ENCODE results near the gene KCNH1.
A peak's percentile ranks its signal among the peaks of the same experiment; 100 is the strongest.
"Not testable (repeated sequence)": the region's sequence is repeated elsewhere in the genome, so short reads cannot be mapped to it uniquely, and the experiment has no call there.

Gene KCNH1

DNA sequence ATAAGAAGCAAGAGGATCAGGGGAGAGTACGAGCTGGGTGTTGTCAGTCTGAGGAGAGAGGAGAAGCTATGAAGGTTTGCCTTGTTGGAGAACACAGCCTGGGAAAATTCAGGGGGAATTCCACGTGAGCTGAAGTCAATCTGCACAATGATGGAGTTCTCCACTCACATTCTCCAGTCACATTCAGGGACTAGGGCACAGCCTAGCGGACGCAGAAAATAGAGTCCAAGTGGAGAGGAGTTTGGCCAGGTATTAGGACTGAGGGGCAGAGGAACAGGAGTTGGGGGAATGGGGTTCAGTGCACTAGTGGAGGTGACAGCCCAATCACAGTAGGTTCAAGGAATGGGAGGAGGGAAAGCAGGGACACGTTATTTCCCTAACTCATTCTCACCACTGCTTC, 124.0 kb downstream of the KCNH1 start:
- Histone ChIP-seq H4K5ac (ENCODE audit: low read length) (no peak overlapping the region), H2BK15ac (replicated peaks; ENCODE audit: low read depth) (no peak overlapping the region), H3K4me2 (ENCODE audit: low read length) (no peak overlapping the region), H2BK120ac (ENCODE audit: low read depth, low read length) (no peak overlapping the region), H3K79me2 (ENCODE audit: control insufficient read depth, insufficient read depth, low read length) (no peaks in the 10 kb centered on the region), H3K27ac (ENCODE audit: low read depth, low read length) (no peak overlapping the region), H3K4me3 (ENCODE audit: low read length) (no peak overlapping the region), H3K23ac (ENCODE audit: low read length) (no peak overlapping the region), H4K8ac (ENCODE audit: low read depth, low read length) (no peak overlapping the region), H3K27me3 (ENCODE audit: insufficient read depth, low read length, poor library complexity) (no peaks in the 10 kb centered on the region), H2BK5ac (ENCODE audit: low read length) (no peak overlapping the region), H3K79me1 (ENCODE audit: low read length) (no peaks in the 10 kb centered on the region), H3K4me1 (ENCODE audit: control insufficient read depth, low read depth, low read length) (no peaks in the 10 kb centered on the region), H3K18ac (ENCODE audit: low read length) (no peak overlapping the region), H3K36me3 (ENCODE audit: control insufficient read depth, insufficient read depth, low read length) (no peaks in the 10 kb centered on the region), H3K56ac (ENCODE audit: low read length) (no peak overlapping the region), H3K9ac (ENCODE audit: low read length) (no peak overlapping the region), H2AK5ac (ENCODE audit: low read length) (no peak overlapping the region), H3K4ac (ENCODE audit: low read depth, low read length) (no peak overlapping the region)
- no CpG with 5 or more reads among the region's 5 CpGs for whole genome bisulfite sequencing (ENCODE audit: extremely low coverage, insufficient coverage, low lambda C conversion rate)
- DNase-seq = peak; percentile 8

DNA sequence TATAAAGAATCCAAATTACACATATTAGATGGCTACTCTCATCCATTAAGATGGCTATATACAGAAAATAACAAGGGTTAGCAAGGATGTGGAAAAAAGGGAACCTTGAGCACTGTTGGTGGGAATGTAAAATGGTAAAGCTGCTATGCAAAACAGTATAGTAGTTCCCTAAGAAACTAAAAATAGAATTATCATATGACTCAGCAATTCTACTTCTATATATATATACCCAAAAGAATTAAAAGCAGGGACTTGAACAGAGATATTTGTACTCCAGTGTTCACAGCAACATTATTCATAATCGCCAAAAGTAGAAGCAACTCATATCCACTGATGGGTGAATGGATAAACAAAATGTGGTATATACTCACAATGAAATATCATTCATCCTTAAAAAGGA, 126.1 kb downstream of the KCNH1 start:
- H3K27me3 ChIP-seq (ENCODE audit: insufficient read depth, low read length, poor library complexity) = no peaks in the 10 kb centered on the region
- no peaks in the 10 kb centered on the region for H3K36me3 ChIP-seq (ENCODE audit: control insufficient read depth, insufficient read depth, low read length)
- no peak for DNase-seq
- H3K4me1 ChIP-seq (ENCODE audit: control insufficient read depth, low read depth, low read length) = no peaks in the 10 kb centered on the region
- H4K5ac ChIP-seq (ENCODE audit: low read length) = no peak overlapping the region
- H3K9ac ChIP-seq (ENCODE audit: low read length) = no peak overlapping the region
- no peak overlapping the region for H2BK5ac ChIP-seq (ENCODE audit: low read length)
- H3K4me2 ChIP-seq (ENCODE audit: low read length) = no peak overlapping the region
- H4K8ac ChIP-seq (ENCODE audit: low read depth, low read length) = no peak overlapping the region
- no peak overlapping the region for H2AK5ac ChIP-seq (ENCODE audit: low read length)
- no peak overlapping the region for H3K56ac ChIP-seq (ENCODE audit: low read length)
- WGBS (ENCODE audit: extremely low coverage, insufficient coverage, low lambda C conversion rate) = no CpG with 5 or more reads among the region's 1 CpG
- no peaks in the 10 kb centered on the region for H3K79me1 ChIP-seq (ENCODE audit: low read length)
- no peaks in the 10 kb centered on the region for H3K79me2 ChIP-seq (ENCODE audit: control insufficient read depth, insufficient read depth, low read length)
- no peak overlapping the region for H2BK15ac ChIP-seq (replicated peaks; ENCODE audit: low read depth)
- no peak overlapping the region for H3K4me3 ChIP-seq (ENCODE audit: low read length)
- no peak overlapping the region for H3K4ac ChIP-seq (ENCODE audit: low read depth, low read length)
- H3K18ac ChIP-seq (ENCODE audit: low read length) = no peak overlapping the region
- no peak overlapping the region for H2BK120ac ChIP-seq (ENCODE audit: low read depth, low read length)
- H3K23ac ChIP-seq (ENCODE audit: low read length) = no peak overlapping the region
- H3K27ac ChIP-seq (ENCODE audit: low read depth, low read length) = no peak overlapping the region

DNA sequence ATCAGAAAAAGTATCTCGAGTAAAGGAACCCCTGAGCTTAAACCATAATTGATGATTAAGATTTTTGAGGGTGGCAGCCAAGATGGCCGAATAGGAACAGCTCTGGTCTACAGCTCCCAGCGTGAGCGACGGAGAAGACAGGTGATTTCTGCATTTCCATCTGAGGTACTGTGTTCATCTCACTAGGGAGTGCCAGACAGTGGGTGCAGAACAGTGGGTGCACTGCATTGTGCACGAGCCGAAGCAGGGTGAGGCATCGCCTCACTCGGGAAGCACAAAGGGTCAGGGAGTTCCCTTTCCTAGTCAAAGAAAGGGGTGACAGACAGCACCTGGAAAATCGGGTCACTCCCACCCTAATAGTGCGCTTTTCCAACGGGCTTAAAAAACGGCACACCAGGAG, 138.0 kb downstream of the KCNH1 start:
- H2BK15ac ChIP-seq (replicated peaks; ENCODE audit: low read depth); H3K56ac ChIP-seq (ENCODE audit: low read length); H3K79me1 ChIP-seq (ENCODE audit: low read length); H3K27ac ChIP-seq (ENCODE audit: low read depth, low read length); H4K5ac ChIP-seq (ENCODE audit: low read length); DNase-seq; H2AK5ac ChIP-seq (ENCODE audit: low read length); H2BK5ac ChIP-seq (ENCODE audit: low read length); H4K8ac ChIP-seq (ENCODE audit: low read depth, low read length); H3K4ac ChIP-seq (ENCODE audit: low read depth, low read length); H3K18ac ChIP-seq (ENCODE audit: low read length); H3K4me2 ChIP-seq (ENCODE audit: low read length); H3K23ac ChIP-seq (ENCODE audit: low read length); H3K4me1 ChIP-seq (ENCODE audit: control insufficient read depth, low read depth, low read length); H3K36me3 ChIP-seq (ENCODE audit: control insufficient read depth, insufficient read depth, low read length); H2BK120ac ChIP-seq (ENCODE audit: low read depth, low read length); H3K4me3 ChIP-seq (ENCODE audit: low read length); H3K79me2 ChIP-seq (ENCODE audit: control insufficient read depth, insufficient read depth, low read length); H3K9ac ChIP-seq (ENCODE audit: low read length); H3K27me3 ChIP-seq (ENCODE audit: insufficient read depth, low read length, poor library complexity): not testable (repeated sequence)
- WGBS (ENCODE audit: extremely low coverage, insufficient coverage, low lambda C conversion rate) = no CpG with 5 or more reads among the region's 13 CpGs

DNA sequence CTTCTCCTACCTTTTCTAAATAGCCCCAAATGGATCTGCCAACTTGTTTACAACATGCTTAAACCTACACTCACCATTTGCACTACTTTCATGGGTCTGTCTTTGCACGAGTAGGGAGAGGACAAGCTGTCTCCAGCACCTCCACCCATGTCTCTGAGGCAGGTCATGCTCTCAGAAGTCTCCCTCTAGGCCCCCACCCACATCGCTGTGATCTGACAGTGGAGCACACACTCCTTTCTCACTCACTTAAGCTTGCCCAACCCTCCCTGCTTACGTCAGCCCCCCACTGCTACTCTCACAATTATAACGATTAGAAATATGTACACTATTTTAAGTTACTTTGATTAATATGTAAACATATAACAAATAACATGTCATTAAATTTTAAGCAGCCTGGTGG, 141.1 kb downstream of the KCNH1 start:
- Histone ChIP-seq H2BK5ac (ENCODE audit: low read length) (no peak overlapping the region), H3K56ac (ENCODE audit: low read length) (no peak overlapping the region), H3K4ac (ENCODE audit: low read depth, low read length) (no peak overlapping the region), H3K9ac (ENCODE audit: low read length) (no peak overlapping the region), H3K4me3 (ENCODE audit: low read length) (no peak overlapping the region), H3K23ac (ENCODE audit: low read length) (no peak overlapping the region), H3K27me3 (ENCODE audit: insufficient read depth, low read length, poor library complexity) (no peaks in the 10 kb centered on the region), H2BK15ac (replicated peaks; ENCODE audit: low read depth) (no peak overlapping the region), H3K36me3 (ENCODE audit: control insufficient read depth, insufficient read depth, low read length) (no peaks in the 10 kb centered on the region), H4K5ac (ENCODE audit: low read length) (no peak overlapping the region), H3K27ac (ENCODE audit: low read depth, low read length) (no peak overlapping the region), H3K4me1 (ENCODE audit: control insufficient read depth, low read depth, low read length) (no peaks in the 10 kb centered on the region), H3K79me2 (ENCODE audit: control insufficient read depth, insufficient read depth, low read length) (no peaks in the 10 kb centered on the region), H2AK5ac (ENCODE audit: low read length) (no peak overlapping the region), H3K79me1 (ENCODE audit: low read length) (no peaks in the 10 kb centered on the region), H3K18ac (ENCODE audit: low read length) (no peak overlapping the region), H4K8ac (ENCODE audit: low read depth, low read length) (no peak overlapping the region), H2BK120ac (ENCODE audit: low read depth, low read length) (no peak overlapping the region), H3K4me2 (ENCODE audit: low read length) (no peak overlapping the region)
- no CpG with 5 or more reads among the region's 4 CpGs for WGBS (ENCODE audit: extremely low coverage, insufficient coverage, low lambda C conversion rate)
- no peak for DNase-seq

DNA sequence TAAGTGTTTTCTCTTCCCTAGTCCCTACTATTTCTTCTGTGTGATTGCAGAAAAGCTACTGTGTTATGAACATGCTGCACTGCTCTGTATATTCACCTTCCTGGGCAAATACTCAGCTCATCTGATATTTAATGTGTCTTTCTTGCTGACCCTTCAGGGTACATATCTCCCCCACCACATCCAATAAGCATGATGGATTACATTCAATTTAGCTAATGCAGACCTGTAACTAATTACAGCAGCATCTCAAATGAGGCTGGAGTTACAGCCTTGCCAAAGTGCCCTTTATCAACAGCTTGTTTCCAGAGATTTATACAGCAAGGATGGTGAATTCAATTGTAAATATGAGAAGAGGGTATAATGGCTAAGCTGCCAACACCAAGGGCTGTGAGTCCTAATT, 144.0 kb downstream of the KCNH1 start:
- Histone ChIP-seq H3K27ac (ENCODE audit: low read depth, low read length) (no peak overlapping the region), H3K4me2 (ENCODE audit: low read length) (no peak overlapping the region), H3K79me2 (ENCODE audit: control insufficient read depth, insufficient read depth, low read length) (no peaks in the 10 kb centered on the region), H3K4ac (ENCODE audit: low read depth, low read length) (no peak overlapping the region), H2BK5ac (ENCODE audit: low read length) (no peak overlapping the region), H3K9ac (ENCODE audit: low read length) (no peak overlapping the region), H4K5ac (ENCODE audit: low read length) (no peak overlapping the region), H3K79me1 (ENCODE audit: low read length) (no peaks in the 10 kb centered on the region), H3K4me1 (ENCODE audit: control insufficient read depth, low read depth, low read length) (no peaks in the 10 kb centered on the region), H2AK5ac (ENCODE audit: low read length) (no peak overlapping the region), H3K36me3 (ENCODE audit: control insufficient read depth, insufficient read depth, low read length) (no peaks in the 10 kb centered on the region), H2BK15ac (replicated peaks; ENCODE audit: low read depth) (no peak overlapping the region), H3K27me3 (ENCODE audit: insufficient read depth, low read length, poor library complexity) (no peaks in the 10 kb centered on the region), H3K56ac (ENCODE audit: low read length) (no peak overlapping the region), H3K4me3 (ENCODE audit: low read length) (no peak overlapping the region), H3K23ac (ENCODE audit: low read length) (no peak overlapping the region), H3K18ac (ENCODE audit: low read length) (no peak overlapping the region), H4K8ac (ENCODE audit: low read depth, low read length) (no peak overlapping the region), H2BK120ac (ENCODE audit: low read depth, low read length) (no peak overlapping the region)
- DNase-seq = no peak

DNA sequence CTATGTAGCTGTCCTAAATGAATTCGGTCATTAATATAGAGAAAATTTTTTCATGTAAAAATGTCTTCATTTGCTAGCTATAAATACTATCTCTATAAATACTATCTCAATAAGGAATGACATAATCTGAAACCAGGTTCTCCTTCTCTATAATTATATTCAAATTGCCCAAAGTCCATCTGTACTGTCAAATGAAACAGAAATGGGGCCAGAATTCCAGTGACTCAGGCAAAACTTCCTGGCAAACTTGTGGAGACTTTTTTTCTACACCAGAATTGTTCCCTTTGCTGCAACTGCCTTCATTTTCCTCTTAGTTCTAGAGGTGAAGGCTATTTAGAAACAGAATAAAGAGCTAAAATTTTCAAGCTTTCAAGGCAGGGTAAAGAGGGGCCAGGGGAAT, 152.5 kb downstream of the KCNH1 start:
- H3K27me3 ChIP-seq (ENCODE audit: insufficient read depth, low read length, poor library complexity) = no peaks in the 10 kb centered on the region
- no CpG with 5 or more reads among the region's 1 CpG for WGBS (ENCODE audit: extremely low coverage, insufficient coverage, low lambda C conversion rate)
- H2AK5ac ChIP-seq (ENCODE audit: low read length) = no peak overlapping the region
- no peak overlapping the region for H3K4me2 ChIP-seq (ENCODE audit: low read length)
- no peaks in the 10 kb centered on the region for H3K36me3 ChIP-seq (ENCODE audit: control insufficient read depth, insufficient read depth, low read length)
- H3K79me2 ChIP-seq (ENCODE audit: control insufficient read depth, insufficient read depth, low read length) = no peaks in the 10 kb centered on the region
- no peak overlapping the region for H4K8ac ChIP-seq (ENCODE audit: low read depth, low read length)
- H3K4me1 ChIP-seq (ENCODE audit: control insufficient read depth, low read depth, low read length) = no peaks in the 10 kb centered on the region
- no peak overlapping the region for H2BK120ac ChIP-seq (ENCODE audit: low read depth, low read length)
- no peak overlapping the region for H3K9ac ChIP-seq (ENCODE audit: low read length)
- H3K4ac ChIP-seq (ENCODE audit: low read depth, low read length) = no peak overlapping the region
- H3K18ac ChIP-seq (ENCODE audit: low read length) = no peak overlapping the region
- no peaks in the 10 kb centered on the region for H3K79me1 ChIP-seq (ENCODE audit: low read length)
- DNase-seq = no peak
- H2BK5ac ChIP-seq (ENCODE audit: low read length) = no peak overlapping the region
- no peak overlapping the region for H4K5ac ChIP-seq (ENCODE audit: low read length)
- H2BK15ac ChIP-seq (replicated peaks; ENCODE audit: low read depth) = no peak overlapping the region
- no peak overlapping the region for H3K4me3 ChIP-seq (ENCODE audit: low read length)
- H3K27ac ChIP-seq (ENCODE audit: low read depth, low read length) = no peak overlapping the region
- H3K56ac ChIP-seq (ENCODE audit: low read length) = no peak overlapping the region
- H3K23ac ChIP-seq (ENCODE audit: low read length) = no peak overlapping the region

Measured in mesendoderm (in vitro differentiated cells).